Bronchial epithelial cell (primary cell): ENCODE data around the gene XRN2. TPM values are rescaled to one million over a fixed set of nuclear protein-coding genes. Genes with fewer than 3 reads are reported as not detected.

Experiments used
- DNase-seq: peaks from one replicate; pipeline ENCODE4 v3.0.0-alpha.2; 2010; ENCODE audit warnings: low read depth
- FAIRE-seq: peaks from 2 replicates; lab custom pipeline; 2011; peaks lifted over from hg19 to GRCh38; lab: Jason Lieb, UNC
- H3K27me3 ChIP-seq: 2 replicates; pipeline ENCODE4 v1.5.1; 2011; ENCODE audit warnings: low read length; ENCODE audit not compliant: control insufficient read depth, insufficient read depth
- H3K36me3 ChIP-seq: 2 replicates; pipeline ENCODE4 v1.5.1; 2011; ENCODE audit warnings: low read length; ENCODE audit not compliant: control insufficient read depth, insufficient read depth
- H3K4me3 ChIP-seq: 2 replicates; pipeline ENCODE4 v1.5.1; 2011; ENCODE audit warnings: mild to moderate bottlenecking, low read depth, low read length, control low read depth
- CTCF ChIP-seq: IDR thresholded peaks from 2 replicates; pipeline ENCODE4 v1.5.1; 2011; ENCODE audit warnings: mild to moderate bottlenecking, moderate library complexity, low read length, control low read depth, inconsistent platforms; ENCODE audit not compliant: insufficient read depth, severe bottlenecking
- total RNA-seq: library from RNA; depleted of rRNA; stranded (reverse); fragments of >200 nt; gene quantifications from 2 replicates; pipeline ENCODE4 v1.2.1, GENCODE V29; 2014

Gene XRN2
- total RNA-seq, 1 donor from 2014 or later = 78.2 TPM

- DNase-seq (no peak), FAIRE-seq (no peak)
- Histone ChIP-seq H3K4me3 (no peak overlapping the region), H3K36me3 (no peaks in the 10 kb centered on the region), H3K27me3 (peaks cover 33% of the 10 kb centered on the region)
- no peak for TF ChIP-seq CTCF
These were observed 91.4 kb downstream of the XRN2 start for GRCh38 chr20:21394551-21394950.

GRCh38 chr20:21395051-21395665, 92.0 kb downstream of the XRN2 start:
- FAIRE-seq (no peak), DNase-seq (no peak)
- Histone ChIP-seq H3K36me3 (no peaks in the 10 kb centered on the region), H3K4me3 (no peak overlapping the region), H3K27me3 (peaks cover 33% of the 10 kb centered on the region)
- no peak for TF ChIP-seq CTCF

GRCh38 chr20:21395666-21396598, 92.8 kb downstream of the XRN2 start:
- Histone ChIP-seq H3K27me3 (peaks cover 30% of the 10 kb centered on the region), H3K36me3 (no peaks in the 10 kb centered on the region), H3K4me3 (no peak overlapping the region)
- no peak for TF ChIP-seq CTCF
- no peak for FAIRE-seq
- no peak for DNase-seq

- H3K36me3 ChIP-seq = no peaks in the 10 kb centered on the region
- H3K27me3 ChIP-seq = peaks cover 30% of the 10 kb centered on the region
- H3K4me3 ChIP-seq = no peak overlapping the region
- FAIRE-seq = no peak
- DNase-seq = no peak
- TF ChIP-seq CTCF = no peak
These were observed 93.6 kb downstream of the XRN2 start for GRCh38 chr20:21396599-21397340.

DNA sequence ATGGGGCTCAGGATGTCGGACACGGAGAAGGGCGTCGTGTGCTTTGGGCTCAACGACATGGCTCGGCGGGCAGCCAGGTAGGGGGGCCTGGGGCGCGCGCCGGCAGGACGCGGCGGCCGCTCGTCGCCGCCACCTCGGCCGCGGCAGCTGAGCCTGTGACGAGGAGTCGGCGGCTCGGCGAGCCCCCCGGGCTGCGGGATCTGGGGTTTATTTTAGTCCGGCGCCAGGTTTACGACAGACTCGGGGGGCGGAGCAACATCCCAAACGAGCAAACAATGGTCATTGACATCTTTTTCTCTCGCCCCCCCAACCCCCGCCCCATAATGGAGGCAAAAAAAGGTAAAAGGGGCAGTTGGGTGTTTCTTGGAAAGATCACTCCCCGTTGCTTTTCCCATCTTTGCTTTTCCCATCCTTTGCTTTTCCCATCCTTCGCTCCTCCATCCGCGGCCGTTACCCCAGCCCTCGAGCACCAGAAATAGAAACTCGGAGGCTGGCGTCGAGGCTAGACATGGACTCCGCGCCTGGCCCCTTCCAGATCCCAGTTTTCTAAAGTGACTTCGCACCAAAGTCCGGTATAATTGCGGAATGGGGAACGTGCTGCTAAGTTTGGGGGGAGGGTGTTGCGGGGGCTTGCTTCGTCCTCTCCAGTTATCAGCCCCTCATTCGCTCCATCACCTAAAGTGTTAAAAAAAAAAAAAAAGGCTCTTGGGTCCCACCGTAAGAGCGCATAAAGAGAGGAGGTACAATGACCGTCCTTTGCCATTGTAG, 94.4 kb downstream of the XRN2 start, which contains the start of gene NKX2-4:
TSS of gene NKX2-4 (minus strand) at position 186 of the 768 bp plus-strand sequence. CDS start at position 59, 127 bp downstream.
- H3K36me3 ChIP-seq = no peaks in the 10 kb centered on the region
- no peak for DNase-seq
- H3K27me3 ChIP-seq = peaks cover 28% of the 10 kb centered on the region
- H3K4me3 ChIP-seq = no peak within 1 kb of the TSS
- no peak for TF ChIP-seq CTCF
- FAIRE-seq = no peak
